ENCODE data around the gene KAZN.

- TF ChIP-seq USF2 (IDR thresholded peaks at IDR 0.05): no peak
- TF ChIP-seq, protein P1, sequence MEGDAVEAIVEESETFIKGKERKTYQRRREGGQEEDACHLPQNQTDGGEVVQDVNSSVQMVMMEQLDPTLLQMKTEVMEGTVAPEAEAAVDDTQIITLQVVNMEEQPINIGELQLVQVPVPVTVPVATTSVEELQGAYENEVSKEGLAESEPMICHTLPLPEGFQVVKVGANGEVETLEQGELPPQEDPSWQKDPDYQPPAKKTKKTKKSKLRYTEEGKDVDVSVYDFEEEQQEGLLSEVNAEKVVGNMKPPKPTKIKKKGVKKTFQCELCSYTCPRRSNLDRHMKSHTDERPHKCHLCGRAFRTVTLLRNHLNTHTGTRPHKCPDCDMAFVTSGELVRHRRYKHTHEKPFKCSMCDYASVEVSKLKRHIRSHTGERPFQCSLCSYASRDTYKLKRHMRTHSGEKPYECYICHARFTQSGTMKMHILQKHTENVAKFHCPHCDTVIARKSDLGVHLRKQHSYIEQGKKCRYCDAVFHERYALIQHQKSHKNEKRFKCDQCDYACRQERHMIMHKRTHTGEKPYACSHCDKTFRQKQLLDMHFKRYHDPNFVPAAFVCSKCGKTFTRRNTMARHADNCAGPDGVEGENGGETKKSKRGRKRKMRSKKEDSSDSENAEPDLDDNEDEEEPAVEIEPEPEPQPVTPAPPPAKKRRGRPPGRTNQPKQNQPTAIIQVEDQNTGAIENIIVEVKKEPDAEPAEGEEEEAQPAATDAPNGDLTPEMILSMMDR (IDR thresholded peaks at IDR 0.05): no peak
Observed at GRCh38 chr1:15118579-15118978, 520.1 kb downstream of the KAZN start.

Measured in A549 (cell line).